Suprapubic skin (tissue), 4 donors: ENCODE data around the gene FBXL20.

Experiments used
- CTCF ChIP-seq, 2 donors: fragments of 200-600 bp in 1 of 2; fragments of 450-650 bp in 1 of 2; sonication (generic) in 1 of 2; IDR thresholded peaks; one replicate each; pipeline ENCODE4 v1.5.1; 2016 to 2019; ENCODE audit warnings: antibody characterized with exemption in 2 of 2, mild to moderate bottlenecking in 1 of 2, moderate library complexity in 1 of 2
- POLR2A ChIP-seq, 2 donors: fragments of 450-650 bp; IDR thresholded peaks; one replicate each; pipeline ENCODE4 v1.6.1; 2017; ENCODE audit warnings: antibody characterized with exemption in 2 of 2, mild to moderate bottlenecking in 2 of 2, moderate library complexity in 2 of 2
- POLR2AphosphoS5 ChIP-seq, 3 donors: sonication (generic); formaldehyde crosslinking; IDR thresholded peaks; one replicate each; pipeline ENCODE4 v1.6.1; 2017; ENCODE audit warnings: antibody characterized with exemption in 3 of 3

DNA sequence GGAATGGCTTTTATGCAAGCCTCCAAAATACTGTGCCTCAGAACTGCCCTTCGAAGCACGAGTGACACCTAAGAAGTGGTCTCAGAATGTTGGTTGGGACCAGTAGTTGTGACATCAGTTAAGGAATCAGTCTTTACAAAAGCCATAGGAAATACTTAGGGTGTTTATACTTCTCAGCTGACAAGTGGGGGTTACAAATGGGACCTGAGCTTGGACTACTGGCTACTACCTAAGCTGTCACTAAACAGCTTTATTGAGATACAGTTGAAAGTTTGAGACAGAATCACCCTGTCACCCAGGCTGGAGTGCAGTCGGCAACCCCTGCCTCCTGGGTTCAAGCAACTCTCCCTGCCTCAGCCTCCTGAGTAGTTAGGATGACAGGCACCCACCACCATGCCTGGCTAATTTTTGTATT is 196.3 kb downstream of the FBXL20 start:
- no peak for TF ChIP-seq POLR2AphosphoS5 (IDR thresholded peaks at IDR 0.05)
- TF ChIP-seq POLR2A (IDR thresholded peaks at IDR 0.05), result no peak
- TF ChIP-seq CTCF (IDR thresholded peaks at IDR 0.05), result no peak
